HG02885 (cell line): Measurements from ENCODE around the gene GPS1.

ENCODE experiments used
- ATAC-seq: cut with Tn5 transposase; IDR thresholded peaks from one replicate; pipeline ENCODE4 v1.9.1; 2021; ENCODE audit warnings: mild to moderate bottlenecking; ENCODE audit not compliant: unreplicated experiment, poor library complexity

The GPS1 gene

GRCh38 chr17:82039695-82040299, 11.9 kb upstream of the GPS1 start:
- ATAC-seq = no peak

- no peak for ATAC-seq
These were observed 10.4 kb upstream of the GPS1 start for GRCh38 chr17:82041144-82041814.

- no peak for ATAC-seq
These were observed 9.0 kb upstream of the GPS1 start for GRCh38 chr17:82042649-82043048.

GRCh38 chr17:82043507-82043906, 8.2 kb upstream of the GPS1 start:
- no peak for ATAC-seq

- ATAC-seq = no peak
These were observed 5.7 kb upstream of the GPS1 start for GRCh38 chr17:82045936-82046484.

- ATAC-seq = no peak
These were observed 4.8 kb upstream of the GPS1 start for GRCh38 chr17:82046903-82047302.

- ATAC-seq = no peak
These were observed 4.3 kb upstream of the GPS1 start for GRCh38 chr17:82047379-82047778.

GRCh38 chr17:82047914-82048570, 3.7 kb upstream of the GPS1 start:
- ATAC-seq = no peak

- no peak for ATAC-seq
These were observed 3.1 kb upstream of the GPS1 start for GRCh38 chr17:82048571-82048971.

GRCh38 chr17:82049106-82049505, 2.6 kb upstream of the GPS1 start:
- ATAC-seq = no peak

- ATAC-seq = no peak
These were observed 2.2 kb upstream of the GPS1 start for GRCh38 chr17:82049521-82049971.

- no peak for ATAC-seq
These were observed 1.4 kb upstream of the GPS1 start for GRCh38 chr17:82050152-82050760.

GRCh38 chr17:82050761-82051641, 697 bp upstream of the GPS1 start:
- ATAC-seq = peak; percentile 11

GRCh38 chr17:82052638-82053059, 951 bp downstream of the GPS1 start:
- no peak for ATAC-seq

- no peak for ATAC-seq
These were observed 1.4 kb downstream of the GPS1 start for GRCh38 chr17:82053130-82053529.

GRCh38 chr17:82053556-82054263, 2.0 kb downstream of the GPS1 start:
- no peak for ATAC-seq

GRCh38 chr17:82054351-82055022, 2.8 kb downstream of the GPS1 start:
- no peak for ATAC-seq

GRCh38 chr17:82055023-82055964, 3.6 kb downstream of the GPS1 start:
- no peak for ATAC-seq
